GM12801 (cell line): ENCODE measurements around the gene COL28A1.

Experiments used
- TF ChIP-seq, protein P1 (sequence below): IDR thresholded peaks from one replicate; pipeline ENCODE4 v1.5.1; 2011; ENCODE audit warnings: control low read depth; ENCODE audit not compliant: insufficient read length; ENCODE audit errors: extremely low read depth

The COL28A1 gene

DNA sequence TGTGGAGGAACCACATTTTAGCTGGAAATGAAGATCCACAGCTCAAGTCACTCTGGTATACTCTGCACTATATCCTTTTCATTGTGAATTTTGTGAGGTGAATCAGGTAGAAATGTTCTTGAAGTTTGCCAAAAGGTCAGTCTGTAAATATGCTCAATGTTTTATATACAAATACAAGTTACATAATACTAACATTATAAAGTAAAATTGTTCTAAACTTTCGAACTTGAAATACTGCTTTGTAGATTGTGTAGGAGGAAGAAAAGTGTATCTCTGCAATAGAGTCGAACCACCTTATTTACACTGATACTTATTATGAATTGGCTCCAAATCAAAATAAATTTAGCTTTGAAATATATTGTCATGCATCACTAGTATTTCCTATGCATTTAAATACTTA lies 38.0 kb upstream of the COL28A1 start:
- TF ChIP-seq, protein P1, sequence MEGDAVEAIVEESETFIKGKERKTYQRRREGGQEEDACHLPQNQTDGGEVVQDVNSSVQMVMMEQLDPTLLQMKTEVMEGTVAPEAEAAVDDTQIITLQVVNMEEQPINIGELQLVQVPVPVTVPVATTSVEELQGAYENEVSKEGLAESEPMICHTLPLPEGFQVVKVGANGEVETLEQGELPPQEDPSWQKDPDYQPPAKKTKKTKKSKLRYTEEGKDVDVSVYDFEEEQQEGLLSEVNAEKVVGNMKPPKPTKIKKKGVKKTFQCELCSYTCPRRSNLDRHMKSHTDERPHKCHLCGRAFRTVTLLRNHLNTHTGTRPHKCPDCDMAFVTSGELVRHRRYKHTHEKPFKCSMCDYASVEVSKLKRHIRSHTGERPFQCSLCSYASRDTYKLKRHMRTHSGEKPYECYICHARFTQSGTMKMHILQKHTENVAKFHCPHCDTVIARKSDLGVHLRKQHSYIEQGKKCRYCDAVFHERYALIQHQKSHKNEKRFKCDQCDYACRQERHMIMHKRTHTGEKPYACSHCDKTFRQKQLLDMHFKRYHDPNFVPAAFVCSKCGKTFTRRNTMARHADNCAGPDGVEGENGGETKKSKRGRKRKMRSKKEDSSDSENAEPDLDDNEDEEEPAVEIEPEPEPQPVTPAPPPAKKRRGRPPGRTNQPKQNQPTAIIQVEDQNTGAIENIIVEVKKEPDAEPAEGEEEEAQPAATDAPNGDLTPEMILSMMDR: no peak

DNA sequence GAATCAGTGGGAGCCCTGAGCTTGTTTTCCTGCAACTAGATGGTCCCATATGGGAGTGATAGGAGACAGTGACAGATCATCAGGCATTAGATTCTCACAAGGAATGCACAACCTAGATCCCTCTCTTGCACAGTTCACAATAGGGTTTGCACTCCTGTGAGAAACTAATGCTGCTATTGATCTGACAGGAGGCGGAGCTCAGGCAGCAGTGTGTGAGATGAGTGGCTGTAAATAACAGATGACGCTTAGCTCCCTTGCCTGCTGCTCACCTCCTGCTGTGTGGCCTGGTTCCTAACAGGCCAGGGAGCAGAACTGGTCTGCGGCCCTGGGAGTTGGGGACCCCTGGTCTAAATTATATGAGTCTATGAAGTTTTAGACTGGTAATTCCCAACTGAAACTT lies 34.9 kb upstream of the COL28A1 start:
- TF ChIP-seq, protein P1: no peak

DNA sequence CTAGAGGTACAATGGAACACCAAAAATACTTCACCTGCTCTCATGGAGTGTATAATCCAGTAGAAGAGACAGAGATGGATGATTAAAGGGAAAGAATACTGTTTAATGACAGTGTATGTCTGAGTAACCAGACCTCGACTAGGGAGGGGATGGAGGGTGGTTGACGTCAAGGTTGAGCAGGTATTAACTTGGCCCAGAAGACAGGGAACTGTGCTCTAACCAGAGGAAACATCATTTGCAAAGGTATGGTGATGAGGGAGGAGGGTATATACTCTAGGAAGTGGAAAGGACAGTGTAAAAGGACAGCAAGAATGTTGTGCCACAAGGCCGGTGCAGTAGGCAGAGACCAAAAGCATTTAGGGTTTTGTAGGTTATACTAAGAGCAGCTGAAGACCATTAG lies 33.9 kb upstream of the COL28A1 start:
- TF ChIP-seq, protein P1: no peak

DNA sequence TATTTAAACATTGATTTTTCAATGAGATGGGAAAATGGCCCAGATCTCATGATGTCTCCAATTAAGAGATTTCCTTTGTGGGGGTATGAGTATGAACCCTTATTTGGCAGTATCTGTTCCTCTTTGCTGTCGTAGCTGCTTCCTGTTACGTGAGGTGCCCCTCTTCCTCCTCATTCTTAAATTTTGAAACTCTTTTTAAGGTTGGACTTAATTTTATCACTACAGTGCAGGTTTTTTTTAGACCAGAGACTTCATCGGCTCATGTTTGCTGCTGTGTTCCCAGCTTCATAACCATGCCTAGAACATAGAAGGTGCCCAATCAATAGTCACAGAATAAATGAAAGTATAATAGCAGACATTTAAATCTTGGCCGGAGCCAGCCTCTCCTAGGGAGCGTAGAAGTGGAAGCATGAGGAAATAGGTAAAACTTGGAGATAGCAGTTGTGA lies 33.4 kb upstream of the COL28A1 start:
- TF ChIP-seq, protein P1: no peak

DNA sequence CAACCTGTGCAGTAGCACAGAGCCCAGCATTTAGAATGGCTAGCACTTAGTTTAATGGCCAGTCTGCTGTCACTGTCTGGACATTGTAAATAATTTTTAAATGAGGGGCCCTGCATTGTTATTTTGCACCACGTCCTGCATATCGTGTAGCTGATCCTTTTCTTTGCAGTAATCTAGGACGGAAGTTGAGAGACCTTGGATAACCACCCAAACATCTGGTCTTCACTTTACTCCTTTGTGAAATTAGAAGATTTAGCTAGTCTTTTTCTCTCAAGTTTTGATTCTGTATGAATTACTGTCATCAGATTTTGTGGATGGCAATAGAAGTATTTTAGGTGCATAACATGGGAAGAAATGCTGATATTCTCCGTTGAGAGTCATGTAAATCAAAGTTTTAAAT lies 32.9 kb upstream of the COL28A1 start:
- TF ChIP-seq, protein P1: no peak

DNA sequence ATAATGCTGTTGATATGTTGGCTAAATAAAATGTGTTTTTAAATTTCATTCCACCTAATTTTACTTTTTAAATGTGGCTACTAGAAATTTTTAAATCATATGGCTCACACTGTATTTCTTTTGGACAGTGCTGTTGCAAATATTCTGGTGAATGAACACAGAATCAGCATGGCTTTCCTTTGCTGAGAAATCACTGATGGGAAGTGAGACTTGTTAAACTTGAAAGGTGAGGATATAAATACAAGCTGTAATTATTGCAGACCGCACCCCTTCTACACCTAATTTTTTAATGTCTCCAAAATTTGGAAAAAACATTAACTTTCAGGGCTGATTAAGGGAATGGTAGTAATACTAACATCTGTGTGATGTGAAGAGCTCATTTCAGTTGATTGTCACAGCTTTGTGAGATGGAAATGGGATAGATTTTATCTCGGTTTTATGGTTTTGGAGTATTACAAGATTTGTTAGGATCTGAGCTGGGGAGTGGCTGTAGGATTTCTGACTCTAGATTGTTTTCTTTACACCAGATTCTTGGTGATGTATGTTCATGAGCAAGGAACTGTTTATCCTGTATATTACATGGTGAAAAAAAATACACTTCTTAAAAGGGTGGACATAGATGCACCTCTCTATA lies 32.3 kb upstream of the COL28A1 start:
- TF ChIP-seq, protein P1: no peak

DNA sequence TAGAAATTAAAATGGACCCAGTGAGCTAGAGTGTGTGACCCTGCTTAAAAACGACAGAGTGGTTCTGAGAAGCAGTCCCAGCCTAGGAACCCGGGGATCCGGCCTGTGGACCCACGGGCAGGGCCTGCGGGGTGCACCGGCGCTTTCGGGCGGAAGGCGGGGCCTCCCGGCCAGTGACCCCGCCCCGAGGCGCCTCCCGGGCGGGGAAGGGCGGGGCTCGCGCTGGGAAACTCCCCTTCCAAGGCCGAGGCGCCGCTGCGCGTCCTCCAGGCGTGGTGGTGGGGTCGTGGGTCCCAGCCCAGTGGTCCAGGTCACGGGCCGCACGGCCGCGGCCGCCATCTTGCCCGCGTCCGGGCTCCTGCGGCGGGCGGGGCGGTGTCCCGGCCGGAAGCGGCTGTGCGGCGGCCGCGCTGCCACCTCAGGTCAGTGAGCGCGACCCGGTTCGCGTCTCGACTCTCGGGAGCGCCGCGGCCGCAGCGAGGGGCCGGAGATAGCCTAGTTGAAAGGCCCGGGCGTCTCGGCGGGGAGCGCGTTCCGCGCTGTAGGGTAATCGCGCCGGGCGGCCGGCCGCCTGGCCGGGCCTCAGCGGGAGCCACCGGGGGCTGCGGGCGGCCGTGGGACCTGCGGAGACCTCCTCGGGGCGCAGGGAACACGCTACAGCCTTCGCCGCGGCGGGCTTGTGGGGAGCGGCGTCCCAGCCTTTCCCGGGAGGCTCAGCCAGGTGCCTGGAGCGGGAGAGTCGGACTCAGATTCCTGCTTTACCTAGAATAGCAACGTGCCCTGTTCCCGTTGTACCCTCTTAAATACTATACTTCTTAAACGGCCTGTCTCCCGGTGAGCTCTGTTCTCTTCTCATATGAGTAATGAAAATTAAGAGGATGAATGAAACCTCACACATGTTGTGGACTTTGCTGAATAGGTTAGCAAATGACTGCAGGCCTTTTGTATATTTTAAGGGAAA lies 31.3 kb upstream of the COL28A1 start, which contains the start of gene MIOS:
Gene MIOS (plus strand): TSS at position 234 of the 961 bp plus-strand sequence. CDS start 5,592 bp downstream, outside the sequence.
- TF ChIP-seq, protein P1: no peak
